ENCODE data around the gene DYNLRB1.

DNA sequence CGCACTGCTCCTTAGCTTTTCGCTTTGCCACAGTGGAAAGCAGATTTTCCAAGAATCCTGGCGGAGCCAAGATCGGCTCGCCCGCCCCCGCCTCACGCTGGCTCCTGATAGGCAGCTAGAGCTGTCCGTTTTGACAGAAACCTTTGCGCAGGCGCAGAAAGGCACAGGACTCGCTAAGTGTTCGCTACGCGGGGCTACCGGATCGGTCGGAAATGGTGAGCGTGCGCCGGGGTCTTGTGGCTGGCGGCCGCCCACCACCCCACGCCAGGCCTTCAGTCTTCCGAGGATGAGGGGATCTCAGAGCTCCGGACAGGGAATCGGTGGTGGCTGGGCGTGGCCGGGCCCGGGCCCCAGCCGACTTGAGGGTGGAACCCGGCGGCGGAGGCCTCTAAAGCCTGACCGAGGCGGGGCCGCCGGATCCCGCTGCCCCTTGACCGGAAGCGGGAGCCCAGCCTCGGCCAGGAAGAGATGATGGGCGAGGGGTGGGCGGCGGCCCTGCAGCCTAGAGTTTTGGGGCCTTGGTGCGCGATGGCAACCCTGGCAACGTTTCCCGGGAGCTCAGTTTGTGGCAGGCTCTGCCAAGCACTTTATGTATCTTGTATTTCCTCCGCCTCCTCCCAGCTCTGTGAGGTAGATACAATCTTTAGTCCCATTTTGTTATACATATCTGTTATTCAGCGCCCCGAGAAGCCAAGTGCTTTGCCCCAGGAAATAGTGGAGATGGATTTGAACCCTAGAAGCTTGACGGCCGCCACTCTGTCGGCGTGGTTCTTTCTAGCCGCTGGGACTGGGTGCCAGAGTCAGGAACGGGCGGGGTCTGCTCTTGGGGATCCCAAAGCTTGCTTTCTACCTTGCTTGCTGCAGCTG is at the start of gene DYNLRB1:
- TF ChIP-seq, protein P1, sequence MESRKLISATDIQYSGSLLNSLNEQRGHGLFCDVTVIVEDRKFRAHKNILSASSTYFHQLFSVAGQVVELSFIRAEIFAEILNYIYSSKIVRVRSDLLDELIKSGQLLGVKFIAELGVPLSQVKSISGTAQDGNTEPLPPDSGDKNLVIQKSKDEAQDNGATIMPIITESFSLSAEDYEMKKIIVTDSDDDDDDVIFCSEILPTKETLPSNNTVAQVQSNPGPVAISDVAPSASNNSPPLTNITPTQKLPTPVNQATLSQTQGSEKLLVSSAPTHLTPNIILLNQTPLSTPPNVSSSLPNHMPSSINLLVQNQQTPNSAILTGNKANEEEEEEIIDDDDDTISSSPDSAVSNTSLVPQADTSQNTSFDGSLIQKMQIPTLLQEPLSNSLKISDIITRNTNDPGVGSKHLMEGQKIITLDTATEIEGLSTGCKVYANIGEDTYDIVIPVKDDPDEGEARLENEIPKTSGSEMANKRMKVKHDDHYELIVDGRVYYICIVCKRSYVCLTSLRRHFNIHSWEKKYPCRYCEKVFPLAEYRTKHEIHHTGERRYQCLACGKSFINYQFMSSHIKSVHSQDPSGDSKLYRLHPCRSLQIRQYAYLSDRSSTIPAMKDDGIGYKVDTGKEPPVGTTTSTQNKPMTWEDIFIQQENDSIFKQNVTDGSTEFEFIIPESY (IDR thresholded peaks at IDR 0.05) = no peak
- TF ChIP-seq, protein P2, sequence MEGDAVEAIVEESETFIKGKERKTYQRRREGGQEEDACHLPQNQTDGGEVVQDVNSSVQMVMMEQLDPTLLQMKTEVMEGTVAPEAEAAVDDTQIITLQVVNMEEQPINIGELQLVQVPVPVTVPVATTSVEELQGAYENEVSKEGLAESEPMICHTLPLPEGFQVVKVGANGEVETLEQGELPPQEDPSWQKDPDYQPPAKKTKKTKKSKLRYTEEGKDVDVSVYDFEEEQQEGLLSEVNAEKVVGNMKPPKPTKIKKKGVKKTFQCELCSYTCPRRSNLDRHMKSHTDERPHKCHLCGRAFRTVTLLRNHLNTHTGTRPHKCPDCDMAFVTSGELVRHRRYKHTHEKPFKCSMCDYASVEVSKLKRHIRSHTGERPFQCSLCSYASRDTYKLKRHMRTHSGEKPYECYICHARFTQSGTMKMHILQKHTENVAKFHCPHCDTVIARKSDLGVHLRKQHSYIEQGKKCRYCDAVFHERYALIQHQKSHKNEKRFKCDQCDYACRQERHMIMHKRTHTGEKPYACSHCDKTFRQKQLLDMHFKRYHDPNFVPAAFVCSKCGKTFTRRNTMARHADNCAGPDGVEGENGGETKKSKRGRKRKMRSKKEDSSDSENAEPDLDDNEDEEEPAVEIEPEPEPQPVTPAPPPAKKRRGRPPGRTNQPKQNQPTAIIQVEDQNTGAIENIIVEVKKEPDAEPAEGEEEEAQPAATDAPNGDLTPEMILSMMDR (IDR thresholded peaks at IDR 0.05 in 2 of 3, conservative IDR thresholded peaks at IDR 0.05 in 1 of 3; ENCODE audit: control insufficient read depth in 2 of 3, extremely low read depth in 1 of 3, insufficient read depth in 1 of 3, low read depth in 3 of 3, low read length in 3 of 3) = no peak
